BJ (cell line): ENCODE measurements around the gene FBLN5. TPM values are rescaled to one million over a fixed set of nuclear protein-coding genes. Genes with fewer than 3 reads are reported as not detected.

Source experiments
- CTCF ChIA-PET: fragments of 350-600 bp; formaldehyde crosslinking; extraction: SDS; loops from one replicate; lab custom pipeline; 2021; ENCODE audit warnings: antibody characterized with exemption, inconsistent platforms; lab: Yijun Ruan, JAX
- POLR2A ChIA-PET: fragments of 300-600 bp; sonication (Branson Sonifier 250); formaldehyde crosslinking; extraction: SDS; loops from one replicate; lab custom pipeline; 2021; ENCODE audit warnings: antibody characterized with exemption; lab: Charles Lee
- DNase-seq: peaks from one replicate; pipeline ENCODE4 v3.0.0-alpha.2; 2011; ENCODE audit warnings: low read depth
- H3K27me3 ChIP-seq: 2 replicates; pipeline ENCODE4 v1.6.0; 2011; ENCODE audit warnings: low read length; ENCODE audit not compliant: control insufficient read depth, insufficient read depth
- H3K36me3 ChIP-seq: 2 replicates; pipeline ENCODE4 v1.5.1; 2011; ENCODE audit warnings: low read length; ENCODE audit not compliant: control insufficient read depth, insufficient read depth
- H3K4me3 ChIP-seq: 2 replicates; pipeline ENCODE4 v1.5.1; 2011; ENCODE audit warnings: low read depth, mild to moderate bottlenecking, control low read depth, low read length
- polyA plus RNA-seq: library from polyadenylated mRNA; depleted of rRNA; stranded (reverse); fragments of >200 nt; gene quantifications from 2 replicates; pipeline ENCODE4 v1.2.3, GENCODE V29; 2011
- TF ChIP-seq, protein P1 (sequence below): IDR thresholded peaks from 2 replicates; pipeline ENCODE4 v1.5.1; 2011; ENCODE audit warnings: low read depth, mild to moderate bottlenecking, control low read depth, inconsistent platforms, low read length, moderate library complexity; ENCODE audit not compliant: insufficient read depth

FBLN5 gene
- polyA plus RNA-seq, 1 experiment = 158 TPM

DNA sequence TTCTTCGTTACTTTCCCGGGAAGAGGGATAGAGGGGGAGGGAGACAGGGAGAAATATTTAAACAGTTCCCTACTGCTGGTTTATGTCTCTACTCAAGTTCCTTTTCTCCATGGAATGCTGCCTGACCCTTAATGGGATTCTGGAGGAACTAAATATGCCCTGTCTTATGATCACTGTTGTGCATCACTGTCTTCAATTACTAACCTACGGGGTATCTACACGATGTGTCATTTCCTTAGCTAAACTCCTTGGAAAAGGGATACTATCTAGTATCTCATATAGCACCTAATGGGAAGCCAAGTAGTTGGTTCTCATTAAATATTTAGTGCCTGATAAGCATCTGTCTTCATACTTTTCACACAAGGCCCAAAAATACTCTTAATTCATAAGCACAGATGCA lies 37.5 kb upstream of the FBLN5 start:
- peak; percentile 42 for DNase-seq
- POLR2A ChIA-PET = no interaction called here
- Histone ChIP-seq H3K36me3 (no peaks in the 10 kb centered on the region; the same call in 1 of the 2 replicates), H3K4me3 (no peak overlapping the region), H3K27me3 (no peaks in the 10 kb centered on the region)
- CTCF ChIA-PET = interaction anchor here (0.7 to 1.6 kb wide), 2 partner anchors 10 to 15 kb away, joined by 3 read pairs; no protein-coding TSS in a partner anchor
- TF ChIP-seq, protein P1, sequence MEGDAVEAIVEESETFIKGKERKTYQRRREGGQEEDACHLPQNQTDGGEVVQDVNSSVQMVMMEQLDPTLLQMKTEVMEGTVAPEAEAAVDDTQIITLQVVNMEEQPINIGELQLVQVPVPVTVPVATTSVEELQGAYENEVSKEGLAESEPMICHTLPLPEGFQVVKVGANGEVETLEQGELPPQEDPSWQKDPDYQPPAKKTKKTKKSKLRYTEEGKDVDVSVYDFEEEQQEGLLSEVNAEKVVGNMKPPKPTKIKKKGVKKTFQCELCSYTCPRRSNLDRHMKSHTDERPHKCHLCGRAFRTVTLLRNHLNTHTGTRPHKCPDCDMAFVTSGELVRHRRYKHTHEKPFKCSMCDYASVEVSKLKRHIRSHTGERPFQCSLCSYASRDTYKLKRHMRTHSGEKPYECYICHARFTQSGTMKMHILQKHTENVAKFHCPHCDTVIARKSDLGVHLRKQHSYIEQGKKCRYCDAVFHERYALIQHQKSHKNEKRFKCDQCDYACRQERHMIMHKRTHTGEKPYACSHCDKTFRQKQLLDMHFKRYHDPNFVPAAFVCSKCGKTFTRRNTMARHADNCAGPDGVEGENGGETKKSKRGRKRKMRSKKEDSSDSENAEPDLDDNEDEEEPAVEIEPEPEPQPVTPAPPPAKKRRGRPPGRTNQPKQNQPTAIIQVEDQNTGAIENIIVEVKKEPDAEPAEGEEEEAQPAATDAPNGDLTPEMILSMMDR = no peak

DNA sequence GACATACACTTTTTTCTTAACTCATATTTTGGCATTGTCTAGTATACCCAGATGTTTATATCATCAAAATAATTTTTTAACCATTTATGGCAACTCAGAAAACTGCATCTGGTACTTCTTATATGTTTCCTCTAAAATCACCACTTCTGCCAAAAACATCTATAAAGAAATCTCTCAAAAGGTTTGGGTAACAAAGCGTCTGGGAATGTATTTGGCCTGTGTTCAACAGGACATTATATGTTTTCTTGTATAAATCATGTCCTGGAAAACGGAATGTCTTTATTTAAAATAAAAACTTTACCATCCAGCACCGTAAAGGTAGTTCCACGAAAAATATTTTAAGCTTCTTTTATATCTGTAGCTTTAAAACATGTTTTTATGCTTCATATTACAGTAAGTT lies 36.1 kb upstream of the FBLN5 start:
- DNase-seq = no peak
- Histone ChIP-seq H3K36me3 (no peaks in the 10 kb centered on the region), H3K27me3 (no peaks in the 10 kb centered on the region), H3K4me3 (no peak overlapping the region)
- TF ChIP-seq, protein P1 = no peak
- CTCF ChIA-PET = interaction anchor here (0.6 to 1.9 kb wide), 3 partner anchors 13 to 411 kb away, joined by 3 to 6 read pairs (median 3); no protein-coding TSS in a partner anchor
- POLR2A ChIA-PET = no interaction called here

DNA sequence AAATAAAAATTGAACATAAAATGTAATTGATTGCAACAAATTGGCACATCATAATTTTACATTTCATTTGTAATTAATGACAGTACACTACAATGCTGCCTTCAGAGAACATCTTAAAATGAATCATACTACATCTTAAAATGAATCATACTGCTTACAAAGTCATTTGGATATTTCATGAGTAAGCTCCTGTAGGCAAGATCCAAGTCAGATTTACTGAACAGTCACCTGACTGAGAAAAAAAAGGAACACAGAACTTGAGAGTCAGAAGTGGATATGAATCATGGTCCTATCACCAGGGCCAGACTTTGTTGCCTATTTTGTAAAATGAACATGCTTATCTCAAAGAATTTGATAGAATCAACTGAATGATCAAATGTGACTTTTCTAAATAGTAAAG lies 32.7 kb upstream of the FBLN5 start:
- TF ChIP-seq, protein P1 = no peak
- Histone ChIP-seq H3K36me3 (no peaks in the 10 kb centered on the region), H3K4me3 (no peak overlapping the region), H3K27me3 (no peaks in the 10 kb centered on the region)
- peak; percentile 81 for DNase-seq
- CTCF ChIA-PET = interaction anchor here (2.1 kb wide), 1 partner anchor 17 kb away, joined by 5 read pairs; no protein-coding TSS in a partner anchor
- POLR2A ChIA-PET = interaction anchor here (0.5 to 0.6 kb wide), 2 partner anchors 21 to 26 kb away, joined by 3 read pairs; no protein-coding TSS in a partner anchor

DNA sequence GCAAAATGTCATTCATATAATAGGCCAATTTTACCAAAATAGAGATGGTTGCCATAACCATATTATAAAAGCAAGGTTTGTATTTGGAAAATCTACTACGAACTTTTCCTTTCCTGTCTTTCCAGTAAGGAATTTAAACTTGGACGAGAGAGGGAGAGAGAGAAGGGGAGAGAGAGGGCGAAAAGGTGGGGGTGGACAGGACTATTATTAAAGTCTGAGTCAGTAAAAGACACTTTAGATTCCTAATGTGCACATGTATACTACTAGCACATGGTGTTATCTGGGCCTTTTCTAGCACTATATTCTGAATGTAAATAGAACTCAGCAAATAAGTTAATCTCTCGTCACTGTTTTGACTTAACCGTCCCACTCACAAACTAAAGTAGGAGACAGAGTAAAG lies 30.4 kb upstream of the FBLN5 start:
- CTCF ChIA-PET = no interaction called here
- Histone ChIP-seq H3K27me3 (no peaks in the 10 kb centered on the region), H3K4me3 (no peak overlapping the region), H3K36me3 (peaks cover 2% of the 10 kb centered on the region; the same call in 1 of the 2 replicates)
- POLR2A ChIA-PET = no interaction called here
- TF ChIP-seq, protein P1 = no peak
- DNase-seq = no peak

DNA sequence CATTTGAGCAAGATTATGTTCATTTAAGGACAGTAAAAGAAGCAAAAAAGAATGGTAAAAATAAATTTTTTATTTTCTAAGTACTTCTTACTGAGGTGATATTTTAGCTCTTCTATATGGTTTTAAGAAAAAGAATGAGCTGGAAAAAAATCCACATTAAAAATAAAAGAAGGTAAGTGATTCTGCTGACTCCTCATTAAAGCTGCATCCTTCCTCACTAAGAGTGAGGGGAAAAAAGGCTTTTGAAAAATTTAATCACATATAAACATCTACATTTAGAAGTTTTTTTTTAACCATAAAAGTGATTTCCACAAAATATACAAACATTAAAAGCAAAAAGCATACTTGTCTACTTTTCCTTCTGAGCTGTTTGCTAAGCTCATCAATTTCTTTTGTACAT lies 28.3 kb upstream of the FBLN5 start:
- no peaks in the 10 kb centered on the region for H3K27me3 ChIP-seq
- TF ChIP-seq, protein P1 = no peak
- no peak overlapping the region for H3K4me3 ChIP-seq
- DNase-seq = no peak
- CTCF ChIA-PET = interaction anchor here (0.8 kb wide), 1 partner anchor 117 kb away, joined by 3 read pairs; no protein-coding TSS in a partner anchor
- H3K36me3 ChIP-seq = peaks cover 2% of the 10 kb centered on the region; the same call in 1 of the 2 replicates
- POLR2A ChIA-PET = no interaction called here
